GM19035 (cell line): ENCODE measurements around the gene EPS8L1.
"Not testable (repeated sequence)": the region's sequence is repeated elsewhere in the genome, so short reads cannot be mapped to it uniquely, and the experiment has no call there.

ENCODE experiments used
- ATAC-seq: cut with Tn5 transposase; IDR thresholded peaks from one replicate; pipeline ENCODE4 v1.9.1; 2021; ENCODE audit not compliant: unreplicated experiment

EPS8L1 gene

GRCh38 chr19:55048446-55048845 lies 27.2 kb upstream of the EPS8L1 start:
- ATAC-seq: no peak

GRCh38 chr19:55050749-55051532 lies 24.7 kb upstream of the EPS8L1 start:
- ATAC-seq: no peak

GRCh38 chr19:55053735-55054134 lies 21.9 kb upstream of the EPS8L1 start:
- ATAC-seq: no peak

- ATAC-seq: no peak
Measured at GRCh38 chr19:55056827-55057226, 18.8 kb upstream of the EPS8L1 start.

GRCh38 chr19:55058781-55059610 lies 16.7 kb upstream of the EPS8L1 start:
- no peak for ATAC-seq

- ATAC-seq: not testable (repeated sequence)
Measured at GRCh38 chr19:55060287-55060686, 15.4 kb upstream of the EPS8L1 start.

GRCh38 chr19:55062735-55063491 lies 12.8 kb upstream of the EPS8L1 start, which contains the start of gene RDH13:
Gene RDH13 (minus strand): TSS chr19:55063148. CDS start chr19:55063032, 116 bp downstream.
- peak; percentile 91 for ATAC-seq

- no peak for ATAC-seq
Measured at GRCh38 chr19:55063492-55063843, 12.2 kb upstream of the EPS8L1 start.

- not testable (repeated sequence) for ATAC-seq
Measured at GRCh38 chr19:55065516-55065915, 10.2 kb upstream of the EPS8L1 start.

- no peak for ATAC-seq
Measured at GRCh38 chr19:55066107-55066709, 9.5 kb upstream of the EPS8L1 start.

GRCh38 chr19:55067869-55068268 lies 7.8 kb upstream of the EPS8L1 start:
- no peak for ATAC-seq

GRCh38 chr19:55068950-55069864 lies 6.5 kb upstream of the EPS8L1 start:
- no peak for ATAC-seq

GRCh38 chr19:55069865-55070197 lies 5.8 kb upstream of the EPS8L1 start:
- no peak for ATAC-seq

- no peak for ATAC-seq
Measured at GRCh38 chr19:55070466-55071128, 5.1 kb upstream of the EPS8L1 start.

GRCh38 chr19:55071129-55071502 lies 4.6 kb upstream of the EPS8L1 start:
- no peak for ATAC-seq

GRCh38 chr19:55071913-55072312 lies 3.8 kb upstream of the EPS8L1 start:
- ATAC-seq: no peak

- ATAC-seq: no peak
Measured at GRCh38 chr19:55076321-55076720, 652 bp downstream of the EPS8L1 start.

GRCh38 chr19:55077106-55077505 lies 1.4 kb downstream of the EPS8L1 start:
- ATAC-seq: no peak

- no peak for ATAC-seq
Measured at GRCh38 chr19:55078996-55079395, 3.3 kb downstream of the EPS8L1 start.
